A673 (cell line): ENCODE measurements around the gene OR13C4. TPM values are rescaled to one million over a fixed set of nuclear protein-coding genes. Genes with fewer than 3 reads are reported as not detected.

ENCODE experiments used
- Bru-seq: library from RNA; stranded (reverse); fragments of 400-500 nt; gene quantifications from one replicate; lab custom pipeline; 2021; lab: Mats Ljungman, UMichigan
- BruChase-seq, 2 experiments: library from RNA; stranded (reverse); fragments of 400-500 nt; gene quantifications; one replicate each; lab custom pipeline; 2021; lab: Mats Ljungman, UMichigan
- BruUV-seq: library from RNA; stranded (reverse); fragments of 400-500 nt; replicated peaks from 2 replicates; lab custom pipeline; 2021; lab: Mats Ljungman, UMichigan
- CTCF ChIA-PET: fragments of 300-600 bp; sonication (Branson Sonifier 250); formaldehyde crosslinking; loops from one replicate; lab custom pipeline; 2022; ENCODE audit warnings: antibody characterized with exemption; lab: Charles Lee
- POLR2A ChIA-PET: fragments of 300-600 bp; sonication (Branson Sonifier 250); formaldehyde crosslinking; loops from one replicate; lab custom pipeline; 2022; ENCODE audit warnings: antibody characterized with exemption; ENCODE audit not compliant: low non-redundant PET; lab: Charles Lee
- DNase-seq: peaks from one replicate; pipeline ENCODE4 v3.0.0-alpha.2; 2015; ENCODE audit warnings: low spot score
- H3K27ac ChIP-seq: fragments of 200-600 bp; sonication (generic); 2 replicates; pipeline ENCODE4 v1.5.1; 2016; ENCODE audit warnings: mixed run types, low read depth, mild to moderate bottlenecking, mixed read lengths, antibody characterized with exemption, low read length; ENCODE audit not compliant: poor library complexity, severe bottlenecking
- H3K27me3 ChIP-seq: fragments of 200-600 bp; sonication (generic); replicated peaks from 2 replicates; pipeline ENCODE4 v1.6.1; 2017; ENCODE audit warnings: mixed run types, low read depth, mild to moderate bottlenecking, mixed read lengths, antibody characterized with exemption, low read length; ENCODE audit not compliant: insufficient read depth, poor library complexity
- H3K36me3 ChIP-seq: fragments of 200-600 bp; sonication (generic); 2 replicates; pipeline ENCODE4 v1.6.1; 2016; ENCODE audit warnings: mixed run types, mild to moderate bottlenecking, mixed read lengths, antibody characterized with exemption, low read length; ENCODE audit not compliant: insufficient read depth, poor library complexity, severe bottlenecking
- H3K4me1 ChIP-seq: fragments of 200-600 bp; sonication (generic); 2 replicates; pipeline ENCODE4 v1.6.1; 2017; ENCODE audit warnings: mixed run types, mild to moderate bottlenecking, mixed read lengths, antibody characterized with exemption, low read length; ENCODE audit not compliant: insufficient read depth, poor library complexity, severe bottlenecking
- H3K4me3 ChIP-seq: fragments of 200-600 bp; sonication (generic); 2 replicates; pipeline ENCODE4 v1.5.1; 2016; ENCODE audit warnings: low read depth, mixed run types, mild to moderate bottlenecking, mixed read lengths, low read length; ENCODE audit not compliant: poor library complexity, severe bottlenecking
- H3K9me3 ChIP-seq: fragments of 200-600 bp; sonication (generic); 2 replicates; pipeline ENCODE4 v1.6.1; 2016; ENCODE audit warnings: mixed run types, low read depth, mild to moderate bottlenecking, mixed read lengths, antibody characterized with exemption, low read length; ENCODE audit not compliant: poor library complexity, severe bottlenecking
- EZH2 ChIP-seq: fragments of 200-600 bp; sonication (generic); IDR thresholded peaks from 2 replicates; pipeline ENCODE4 v1.6.1; 2017; ENCODE audit warnings: borderline replicate concordance, low read depth, mild to moderate bottlenecking, mixed read lengths, antibody characterized with exemption, low read length; ENCODE audit not compliant: poor library complexity, severe bottlenecking
- intact Hi-C: fragments of 100-400 bp; cut with micrococcal nuclease; formaldehyde crosslinking; loops from one replicate; pipeline ENCODE4 v1.10.0; 2022; ENCODE audit not compliant: unreplicated experiment
- long read RNA-seq: library from polyadenylated mRNA; stranded (forward); transcript quantifications from one replicate; pipeline ENCODE4 v2.0.0, GENCODE V29; 2022
- total RNA-seq: library from RNA; stranded (reverse); gene quantifications from 2 replicates; pipeline ENCODE4 v1.2.3, GENCODE V29; 2021
- TF ChIP-seq, protein P1 (sequence below): fragments of 300-800, 200-600 bp; sonication (generic); conservative IDR thresholded peaks from 2 replicates; pipeline ENCODE4 v1.5.1; 2017; ENCODE audit warnings: low read depth, mild to moderate bottlenecking, antibody characterized with exemption, low read length, moderate library complexity, mixed read lengths

OR13C4 gene
- total RNA-seq (not detected in 2 replicates), Bru-seq, nascent RNA (not detected), BruChase-seq, experiment 1, labeled RNA remaining after a 2-hour chase (not detected), BruChase-seq, experiment 2, labeled RNA remaining after a 6-hour chase (not detected)
- long read RNA-seq: 0 reads

DNA sequence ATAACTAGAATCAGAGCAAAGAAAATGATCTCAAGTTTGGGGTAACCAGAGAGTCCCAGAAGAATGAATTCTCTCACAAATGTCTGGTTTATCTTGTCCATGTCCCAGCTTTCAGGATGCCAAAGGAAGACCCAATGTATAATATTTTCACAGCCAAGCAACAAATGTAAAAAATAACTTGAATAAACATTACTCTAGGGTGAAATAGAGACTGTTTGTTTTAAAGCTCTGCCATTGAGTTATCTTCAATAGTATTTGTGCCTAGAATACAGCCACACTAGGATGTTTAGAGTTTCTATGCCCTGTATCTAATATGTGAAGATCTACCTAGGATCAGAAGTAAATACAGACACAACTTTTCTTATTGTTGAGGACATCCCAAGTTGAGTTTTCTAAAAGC, at the start of gene OR13C4:
TSS of gene OR13C4 (minus strand) at position 101 of the 400 bp plus-strand sequence. CDS start at position 101, 0 bp downstream.
- TF ChIP-seq, protein P1, sequence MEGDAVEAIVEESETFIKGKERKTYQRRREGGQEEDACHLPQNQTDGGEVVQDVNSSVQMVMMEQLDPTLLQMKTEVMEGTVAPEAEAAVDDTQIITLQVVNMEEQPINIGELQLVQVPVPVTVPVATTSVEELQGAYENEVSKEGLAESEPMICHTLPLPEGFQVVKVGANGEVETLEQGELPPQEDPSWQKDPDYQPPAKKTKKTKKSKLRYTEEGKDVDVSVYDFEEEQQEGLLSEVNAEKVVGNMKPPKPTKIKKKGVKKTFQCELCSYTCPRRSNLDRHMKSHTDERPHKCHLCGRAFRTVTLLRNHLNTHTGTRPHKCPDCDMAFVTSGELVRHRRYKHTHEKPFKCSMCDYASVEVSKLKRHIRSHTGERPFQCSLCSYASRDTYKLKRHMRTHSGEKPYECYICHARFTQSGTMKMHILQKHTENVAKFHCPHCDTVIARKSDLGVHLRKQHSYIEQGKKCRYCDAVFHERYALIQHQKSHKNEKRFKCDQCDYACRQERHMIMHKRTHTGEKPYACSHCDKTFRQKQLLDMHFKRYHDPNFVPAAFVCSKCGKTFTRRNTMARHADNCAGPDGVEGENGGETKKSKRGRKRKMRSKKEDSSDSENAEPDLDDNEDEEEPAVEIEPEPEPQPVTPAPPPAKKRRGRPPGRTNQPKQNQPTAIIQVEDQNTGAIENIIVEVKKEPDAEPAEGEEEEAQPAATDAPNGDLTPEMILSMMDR: no peak
- TF ChIP-seq EZH2: no peak
- POLR2A ChIA-PET: no interaction called here
- H3K4me3 ChIP-seq: no peak within 1 kb of the TSS
- BruUV-seq: no TSS peak
- no peaks in the 10 kb centered on the region for H3K4me1 ChIP-seq
- CTCF ChIA-PET: no interaction called here
- no peaks in the 10 kb centered on the region for H3K27me3 ChIP-seq
- H3K27ac ChIP-seq: no peak within 1 kb of the TSS
- no peaks in the 10 kb centered on the region for H3K9me3 ChIP-seq
- no peak for DNase-seq
- intact Hi-C loops: no loop called here
- H3K36me3 ChIP-seq: no peaks in the 10 kb centered on the region

DNA sequence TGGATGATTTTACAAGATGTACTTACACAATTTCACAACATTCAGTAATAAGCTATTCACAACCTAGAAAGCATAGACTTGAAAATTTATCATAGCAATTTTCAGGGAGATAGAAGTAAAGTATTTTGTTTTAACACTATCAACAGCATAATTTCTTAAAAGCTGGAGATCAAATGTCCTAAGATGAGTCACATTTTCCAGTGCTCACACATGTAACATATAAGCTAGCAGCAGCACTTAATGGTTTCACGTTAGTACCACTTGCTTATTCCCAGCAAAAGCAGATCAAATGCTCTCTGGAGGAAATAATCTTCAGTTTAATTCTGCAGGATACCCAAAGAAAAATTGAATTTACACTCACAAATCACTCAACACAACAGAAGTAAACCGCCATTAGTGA, 48.4 kb upstream of the OR13C4 start:
- H3K9me3 ChIP-seq: no peaks in the 10 kb centered on the region
- TF ChIP-seq, protein P1: no peak
- H3K4me1 ChIP-seq: no peaks in the 10 kb centered on the region
- H3K27me3 ChIP-seq: no peaks in the 10 kb centered on the region
- no TSS peak for BruUV-seq
- H3K27ac ChIP-seq: no peak overlapping the region
- no peaks in the 10 kb centered on the region for H3K36me3 ChIP-seq
- ChIA-PET CTCF (no interaction called here), POLR2A (no interaction called here)
- no peak for DNase-seq
- intact Hi-C loops: no loop called here
- H3K4me3 ChIP-seq: no peak overlapping the region

DNA sequence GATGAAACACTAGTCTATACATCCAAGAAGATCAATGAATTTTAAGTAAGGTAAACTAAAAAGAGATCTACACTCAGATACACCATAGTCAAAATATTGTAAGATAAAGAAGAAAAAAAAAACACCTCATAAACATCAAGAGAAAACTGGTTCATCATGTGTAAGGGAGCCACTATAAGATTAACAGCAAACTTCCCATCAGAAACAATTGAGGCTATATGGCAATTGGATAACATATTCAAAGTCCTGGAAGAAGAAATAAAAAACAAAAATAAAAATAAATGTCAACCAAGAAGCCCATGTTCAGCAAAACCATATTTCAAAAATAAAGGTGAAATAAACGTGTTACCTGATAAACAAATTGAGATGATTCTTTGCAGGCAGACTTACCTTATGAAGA, 45.6 kb upstream of the OR13C4 start:
- TF ChIP-seq, protein P1: no peak
- no peak for TF ChIP-seq EZH2
- Histone ChIP-seq H3K36me3 (no peaks in the 10 kb centered on the region), H3K4me3 (no peak overlapping the region), H3K4me1 (no peaks in the 10 kb centered on the region), H3K27ac (no peak overlapping the region), H3K27me3 (no peaks in the 10 kb centered on the region), H3K9me3 (no peaks in the 10 kb centered on the region)
- CTCF ChIA-PET: no interaction called here
- intact Hi-C loops: no loop called here
- BruUV-seq: no TSS peak
- no peak for DNase-seq
- POLR2A ChIA-PET: no interaction called here
